Endometrial microvascular endothelial cells (primary cell): ENCODE measurements around the gene DNAJC21. TPM values are rescaled to one million over a fixed set of nuclear protein-coding genes. Genes with fewer than 3 reads are reported as not detected.
"Not testable (repeated sequence)": the region's sequence is repeated elsewhere in the genome, so short reads cannot be mapped to it uniquely, and the experiment has no call there.

Experiments used
- in situ Hi-C: cut with HindIII; loops from 2 replicates; pipeline ENCODE4 v1.10.0; 2017; ENCODE audit warnings: low sequenced_read_pairs, low pct_unique_long_range_greater_than_20kb; ENCODE audit errors: inconsistent ontology term
- total RNA-seq: library from RNA; depleted of rRNA; stranded (reverse); fragments of >200 nt; gene quantifications from one replicate; pipeline ENCODE4 v1.2.3, GENCODE V29; 2015; ENCODE audit errors: inconsistent ontology term

DNAJC21 gene
- total RNA-seq, 1 donor from 2014 or later: 20.1 TPM

DNA sequence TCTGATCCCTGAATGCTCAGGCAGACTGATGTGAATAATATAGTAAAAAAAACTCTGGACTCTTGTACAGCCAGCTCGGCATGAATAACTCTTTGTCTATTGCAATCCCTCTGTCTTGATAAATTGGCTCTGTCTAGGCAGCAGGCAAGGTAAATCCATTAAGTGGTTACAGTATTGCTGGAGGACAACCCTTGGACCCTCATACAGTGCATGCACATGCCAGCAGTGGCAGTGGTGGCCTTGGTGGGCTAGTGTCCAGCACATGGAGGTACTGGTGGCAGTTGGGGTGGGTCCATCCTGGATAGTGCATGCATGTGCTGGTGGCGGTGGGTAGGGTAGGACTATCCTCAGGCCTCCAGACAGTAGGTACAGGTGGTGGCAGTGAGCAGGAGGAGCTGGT lies 38.9 kb downstream of the DNAJC21 start:
- in situ Hi-C loops: no loop called here

DNA sequence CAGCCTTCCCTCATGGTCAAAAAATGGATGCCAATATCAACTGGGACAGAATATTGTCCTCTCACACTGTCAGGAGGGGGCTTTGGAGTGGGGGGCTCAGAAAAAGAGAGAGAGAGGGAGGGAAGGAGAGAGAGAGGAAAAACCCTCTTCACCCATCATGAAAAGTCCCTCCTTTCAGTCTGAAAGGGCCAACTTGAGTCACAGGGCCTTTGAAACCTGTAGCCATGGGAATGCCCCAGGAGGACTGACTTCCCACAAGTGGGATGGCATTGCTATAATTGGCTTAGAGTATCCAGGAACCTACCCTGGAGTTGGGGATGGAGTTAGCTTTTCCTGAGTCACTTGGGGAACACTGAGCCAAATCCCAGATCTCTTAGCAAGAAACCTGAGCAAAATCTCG lies 41.2 kb downstream of the DNAJC21 start:
- in situ Hi-C loops: no loop called here

DNA sequence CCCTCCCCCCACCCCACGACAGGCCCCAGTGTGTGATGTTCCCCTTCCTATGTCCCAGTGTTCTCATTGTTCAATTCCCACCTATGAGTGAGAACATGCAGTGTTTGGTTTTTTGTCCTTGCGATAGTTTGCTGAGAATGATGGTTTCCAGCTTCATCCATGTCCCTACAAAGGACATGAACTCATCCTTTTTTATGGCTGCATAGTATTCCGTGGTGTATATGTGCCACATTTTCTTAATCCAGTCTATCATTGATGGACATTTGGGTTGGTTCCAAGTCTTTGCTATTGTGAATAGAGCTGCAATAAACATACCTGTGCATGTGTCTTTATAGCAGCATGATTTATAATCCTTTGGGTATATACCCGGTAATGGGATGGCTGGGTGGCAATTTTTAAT lies 42.3 kb downstream of the DNAJC21 start:
- in situ Hi-C loops: not testable (repeated sequence)

DNA sequence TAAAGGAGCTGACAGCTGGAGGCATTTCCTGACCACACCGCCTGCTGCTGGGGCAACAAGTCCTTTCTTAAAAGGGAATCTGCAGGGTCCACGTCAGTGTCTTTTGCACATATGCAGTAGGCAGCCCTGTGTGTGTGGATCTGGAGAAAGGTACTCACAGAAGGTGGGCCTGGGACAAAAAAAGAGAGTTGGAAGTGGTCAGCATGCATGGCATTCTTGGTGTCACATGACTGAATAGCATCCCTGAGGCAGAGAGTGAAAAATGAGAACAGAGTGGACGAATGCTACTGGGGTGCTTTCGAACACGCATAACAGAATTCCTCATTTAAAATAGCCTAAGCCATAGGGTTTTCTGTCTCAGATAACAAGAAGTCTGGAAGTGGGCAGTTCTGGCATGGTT lies 47.0 kb downstream of the DNAJC21 start:
- in situ Hi-C loops: no loop called here

DNA sequence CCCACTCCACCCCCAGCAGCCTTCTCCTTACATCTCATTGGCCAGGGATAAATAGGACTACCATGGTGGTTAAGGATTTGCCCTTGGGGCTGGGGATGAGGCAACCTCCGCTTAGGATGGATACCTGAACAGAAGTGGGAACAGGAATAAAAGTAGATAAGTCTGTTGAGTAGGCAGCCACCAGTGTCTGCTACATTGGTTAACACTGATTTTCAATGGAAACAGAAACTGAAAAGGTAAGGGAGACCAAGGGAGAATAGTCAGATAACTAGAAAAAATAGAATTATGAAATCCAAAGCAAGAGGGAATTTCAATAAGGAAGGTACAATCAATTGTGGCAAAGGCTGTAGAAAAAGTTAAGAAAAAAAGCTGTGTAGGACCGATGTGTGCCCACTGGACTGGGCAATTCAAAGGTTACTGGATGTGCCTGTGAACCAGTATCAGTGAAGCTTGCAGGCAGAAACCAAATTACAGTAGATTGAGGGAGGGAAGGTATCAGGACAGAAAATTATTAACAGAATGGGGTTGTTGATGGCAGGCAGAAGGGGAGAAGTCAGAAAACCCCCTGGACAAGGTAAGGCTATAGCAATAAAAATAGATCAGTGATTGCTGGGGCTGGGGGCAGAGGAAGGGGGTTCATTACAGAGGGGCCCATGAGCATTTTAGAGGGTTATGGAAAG lies 48.7 kb downstream of the DNAJC21 start:
- in situ Hi-C loops: no loop called here

DNA sequence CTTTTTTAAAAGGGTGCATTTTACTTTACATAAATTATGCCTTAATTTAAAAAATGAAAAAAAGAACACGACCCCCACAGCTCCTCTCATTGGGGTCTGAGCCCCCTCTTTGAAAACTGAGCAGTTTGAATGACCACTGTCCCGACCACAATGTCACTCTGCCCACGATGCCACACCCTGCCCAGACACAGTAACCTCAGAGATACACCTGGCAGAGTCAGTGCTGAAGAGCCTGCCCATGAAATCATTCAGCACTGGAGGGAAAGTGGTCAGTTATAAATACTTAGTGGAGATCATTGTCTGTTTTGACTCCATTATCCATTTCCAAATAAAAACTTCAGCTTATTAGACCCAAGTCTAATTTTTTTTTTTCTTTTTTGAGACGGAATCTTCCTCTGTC lies 49.3 kb downstream of the DNAJC21 start:
- in situ Hi-C loops: no loop called here

DNA sequence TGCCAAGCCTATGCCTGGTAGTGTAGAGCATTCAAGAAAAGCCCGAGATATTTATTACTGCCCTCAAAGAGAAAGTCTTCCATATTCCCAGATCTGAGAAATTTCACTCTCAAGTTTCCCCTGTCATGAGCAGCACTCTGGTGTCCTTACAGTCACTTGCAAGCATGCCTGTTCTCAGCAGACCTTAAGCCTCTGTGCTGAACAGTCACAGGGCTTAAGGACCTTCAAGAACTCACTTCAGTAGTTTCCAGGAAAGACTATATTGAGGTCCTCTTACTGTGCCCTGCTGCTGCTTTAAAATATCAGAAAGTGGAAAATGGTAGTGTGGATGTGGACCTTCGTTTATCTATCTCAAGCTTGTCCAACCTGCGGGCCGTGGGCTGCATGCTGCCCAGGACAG lies 53.5 kb downstream of the DNAJC21 start:
- in situ Hi-C loops: no loop called here

DNA sequence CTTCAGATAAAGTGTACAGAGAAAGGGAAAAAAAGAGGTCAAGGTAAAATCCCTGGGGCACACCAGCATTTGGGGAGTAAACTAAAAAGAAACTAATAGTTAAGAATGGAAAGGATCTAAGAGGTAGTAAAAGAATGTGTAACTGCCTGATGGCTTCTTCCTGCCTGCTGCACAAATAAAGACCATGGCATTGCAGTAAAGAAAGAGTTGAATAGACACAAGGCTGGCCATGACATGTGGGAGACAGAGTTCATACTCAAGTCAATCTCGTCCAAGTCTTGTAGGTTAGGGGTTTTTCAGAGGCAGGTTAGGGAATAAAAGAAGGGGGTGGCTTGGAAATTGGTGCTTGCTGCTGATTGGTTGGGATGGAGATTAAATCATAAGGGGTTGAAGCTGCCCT lies 57.6 kb downstream of the DNAJC21 start:
- in situ Hi-C loops: no loop called here

DNA sequence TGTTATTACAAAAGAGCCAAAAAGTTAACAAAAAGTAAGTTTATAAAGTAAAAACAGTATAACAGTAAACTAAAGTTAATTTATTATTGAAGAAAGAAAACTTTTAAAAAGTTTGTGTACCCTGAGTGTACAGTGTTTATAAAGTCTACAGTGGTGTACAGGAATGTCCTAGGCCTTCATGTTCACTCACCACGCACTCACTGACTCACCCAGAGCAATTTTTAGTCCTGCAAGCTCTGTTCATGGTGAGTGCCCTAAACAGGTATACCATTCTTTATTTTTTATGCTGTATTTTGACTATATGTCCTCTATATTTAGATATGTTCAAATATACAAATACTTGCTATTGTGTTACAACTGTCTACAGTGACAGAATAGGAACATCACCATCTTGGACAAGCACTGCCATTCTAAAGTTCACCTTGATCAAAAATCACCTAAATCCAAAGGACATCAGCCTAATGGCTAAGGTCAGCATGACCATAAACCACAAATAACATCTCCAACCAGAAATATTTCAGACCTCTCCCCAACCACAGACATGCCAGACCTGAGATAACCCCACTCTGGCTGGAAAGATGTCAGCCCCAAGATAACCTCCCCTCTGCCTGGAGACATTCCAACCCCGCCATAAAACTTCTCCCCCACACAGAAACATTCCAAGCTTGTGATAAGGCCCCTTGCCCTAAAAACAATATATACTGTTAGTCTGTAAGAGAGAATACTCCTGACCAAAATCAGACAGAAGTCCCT lies 62.3 kb downstream of the DNAJC21 start:
- in situ Hi-C loops: no loop called here

DNA sequence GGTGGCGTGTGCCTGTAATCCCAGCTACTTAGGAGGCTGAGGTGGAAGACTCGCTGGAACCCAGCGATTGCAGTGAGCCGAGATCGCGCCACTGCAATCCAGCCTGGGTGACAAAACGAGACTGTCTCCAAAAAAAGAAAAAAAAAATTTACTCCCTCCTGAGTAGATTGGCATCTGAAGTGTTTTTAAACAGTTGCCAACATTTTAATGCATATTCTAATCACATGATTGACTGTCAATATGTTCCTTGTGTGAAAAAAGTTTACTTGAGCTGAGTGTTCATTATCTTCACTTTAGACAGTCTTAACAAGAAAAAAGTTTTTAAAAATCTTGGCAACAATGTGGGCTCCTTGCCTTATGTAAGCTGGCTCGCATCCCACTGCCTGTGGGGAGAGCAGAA lies 64.6 kb downstream of the DNAJC21 start:
- in situ Hi-C loops: no loop called here

DNA sequence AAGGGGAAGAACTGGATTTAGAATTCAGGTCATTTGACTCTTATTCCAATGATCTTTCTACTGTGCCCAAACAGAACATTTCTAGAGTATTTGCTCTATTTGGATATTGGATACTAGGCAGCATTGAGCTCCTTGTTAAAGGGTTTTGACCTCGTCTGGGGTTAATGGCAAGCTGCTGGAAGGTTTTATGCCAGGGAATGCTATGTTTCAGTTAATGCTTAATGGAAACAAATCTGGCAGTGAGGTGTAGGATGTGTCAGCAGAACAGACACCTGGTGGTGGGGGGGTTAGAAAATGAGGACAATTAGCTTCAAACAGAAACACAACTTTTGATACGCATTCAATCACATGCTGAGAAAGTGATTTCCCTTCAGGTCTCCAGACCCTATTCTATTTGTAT lies 66.9 kb downstream of the DNAJC21 start:
- in situ Hi-C loops: no loop called here

DNA sequence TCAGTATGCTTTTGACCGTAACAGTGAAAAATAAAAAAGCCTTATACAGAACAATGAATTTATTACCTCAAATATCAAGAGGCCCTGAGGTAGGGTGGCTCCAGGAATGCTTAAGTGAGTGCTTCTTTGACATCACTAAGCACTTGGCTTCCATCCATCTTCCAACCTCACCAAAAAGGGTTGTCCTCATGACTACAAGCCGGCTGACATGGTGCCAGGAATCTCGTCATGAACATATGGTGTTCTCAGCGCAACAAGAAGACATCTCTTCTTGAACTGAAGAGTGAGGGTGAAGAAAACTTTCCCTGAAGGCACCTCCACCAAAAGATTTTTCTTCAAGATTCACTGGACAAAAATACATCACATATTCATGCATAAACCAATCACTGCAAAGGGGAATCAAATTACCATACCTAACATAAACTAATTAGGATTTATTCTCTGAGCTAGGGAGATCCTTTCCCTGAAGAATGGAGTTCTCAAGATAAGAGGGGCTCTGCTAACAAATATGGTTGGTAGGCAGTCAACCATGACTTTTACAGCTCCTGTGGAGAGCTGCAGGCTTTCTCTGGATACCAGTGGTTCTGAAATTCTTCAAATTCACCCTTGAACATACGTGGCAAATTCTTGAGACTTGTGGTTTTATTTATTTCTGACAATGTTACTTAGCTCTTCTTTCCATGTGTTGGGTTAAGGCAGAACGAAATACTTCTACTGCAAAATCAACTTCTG lies 68.9 kb downstream of the DNAJC21 start:
- in situ Hi-C loops: no loop called here

DNA sequence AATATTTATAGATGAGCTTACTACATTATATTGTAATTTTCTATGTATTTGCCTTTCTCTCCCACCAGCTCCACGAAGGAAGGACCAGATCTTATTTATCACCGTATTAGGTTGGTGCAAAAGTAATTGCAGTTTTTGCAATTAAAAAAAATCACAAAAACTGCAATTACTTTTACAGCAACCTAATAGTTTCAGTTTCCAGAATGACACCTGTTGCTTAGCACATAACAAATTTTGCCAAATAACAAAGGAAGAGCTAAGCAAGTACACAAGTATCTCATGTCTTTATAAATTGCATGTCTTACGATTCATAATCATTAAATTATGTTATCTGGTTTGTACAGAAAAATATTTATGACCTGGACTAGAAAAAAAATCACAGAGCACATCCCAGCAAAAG lies 72.5 kb downstream of the DNAJC21 start:
- in situ Hi-C loops: no loop called here

DNA sequence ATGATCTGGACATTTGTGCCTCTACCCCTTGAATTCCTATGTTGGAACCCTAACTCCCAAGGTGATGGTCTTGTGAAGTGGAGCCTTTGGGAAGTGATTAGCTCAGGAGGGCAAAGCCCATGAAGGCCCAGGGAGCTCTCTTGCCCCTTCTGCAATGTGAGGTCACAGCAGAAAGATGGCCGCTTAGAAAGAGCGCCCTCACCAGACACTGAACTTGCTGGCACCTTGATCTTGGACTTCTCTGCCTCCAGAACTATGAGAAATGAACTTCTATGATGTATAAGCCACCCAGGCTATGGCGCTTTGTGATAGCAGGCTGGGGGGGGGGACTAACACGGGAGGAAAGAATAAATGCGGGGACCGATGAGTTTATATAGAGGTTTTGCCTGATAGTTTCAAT lies 73.1 kb downstream of the DNAJC21 start:
- in situ Hi-C loops: no loop called here

DNA sequence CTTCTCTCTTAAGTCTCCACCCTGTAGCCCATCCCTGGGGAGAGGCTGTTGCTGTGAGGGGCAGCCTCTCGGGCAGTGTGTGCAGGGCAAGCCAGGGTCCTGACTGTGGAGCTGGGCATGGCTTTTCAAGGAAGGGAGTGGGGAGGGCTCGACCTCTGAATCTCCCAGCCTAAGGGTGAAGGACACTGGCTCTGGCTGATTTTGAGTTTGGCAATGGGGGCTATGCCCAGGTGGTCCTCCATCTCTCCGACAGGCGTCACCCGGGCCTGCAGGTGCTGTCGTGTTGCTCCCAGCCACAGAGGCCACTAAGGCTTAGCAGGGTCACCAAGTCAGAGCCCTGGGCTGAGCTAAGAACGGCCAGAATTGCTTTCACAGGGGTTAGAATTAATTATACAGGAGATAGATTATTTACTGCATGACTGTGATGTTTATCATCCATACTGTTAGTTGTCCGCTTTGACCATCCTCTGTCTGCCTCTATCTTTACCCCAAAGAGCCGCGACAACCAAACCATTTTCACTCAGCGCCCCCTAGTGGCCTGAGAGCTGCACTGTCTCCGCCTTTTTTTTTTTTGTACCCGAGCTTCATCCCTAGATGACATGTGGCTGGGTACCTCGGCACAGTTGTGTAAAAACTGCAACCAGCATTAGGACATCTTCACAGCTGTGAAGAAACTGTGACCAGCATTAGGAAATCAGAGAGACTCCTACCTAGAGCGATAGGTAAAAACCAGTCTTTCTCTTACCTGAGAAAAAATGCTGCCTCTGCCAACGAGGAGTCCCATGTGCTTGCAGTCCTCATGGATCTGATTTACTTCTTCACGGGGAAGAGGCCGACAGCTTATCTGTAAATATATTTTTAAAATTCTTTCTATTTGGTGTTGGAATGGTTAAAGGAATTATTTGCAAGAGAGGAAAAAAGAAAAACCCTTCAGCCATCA lies 73.9 kb downstream of the DNAJC21 start:
- in situ Hi-C loops: no loop called here

DNA sequence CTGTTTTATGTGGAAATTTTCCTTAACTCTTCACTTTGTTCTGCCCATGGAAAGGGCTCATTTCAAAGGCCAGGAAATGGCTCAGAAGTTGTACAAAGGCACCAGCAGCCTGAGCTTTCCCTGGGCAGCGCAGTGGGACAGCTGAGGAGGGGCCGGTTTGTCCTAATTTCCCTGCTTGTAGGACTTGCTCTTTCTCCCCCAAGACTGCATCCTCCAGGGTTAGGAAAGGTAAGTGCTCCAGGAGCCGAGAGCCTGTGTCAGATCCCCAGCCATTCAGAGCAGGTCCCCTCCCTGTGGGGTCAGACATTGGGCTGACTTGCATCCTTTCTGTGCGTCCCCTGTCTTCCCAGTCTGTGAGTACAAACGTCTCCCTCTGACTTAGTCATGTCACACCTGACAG lies 74.8 kb downstream of the DNAJC21 start:
- in situ Hi-C loops: no loop called here

DNA sequence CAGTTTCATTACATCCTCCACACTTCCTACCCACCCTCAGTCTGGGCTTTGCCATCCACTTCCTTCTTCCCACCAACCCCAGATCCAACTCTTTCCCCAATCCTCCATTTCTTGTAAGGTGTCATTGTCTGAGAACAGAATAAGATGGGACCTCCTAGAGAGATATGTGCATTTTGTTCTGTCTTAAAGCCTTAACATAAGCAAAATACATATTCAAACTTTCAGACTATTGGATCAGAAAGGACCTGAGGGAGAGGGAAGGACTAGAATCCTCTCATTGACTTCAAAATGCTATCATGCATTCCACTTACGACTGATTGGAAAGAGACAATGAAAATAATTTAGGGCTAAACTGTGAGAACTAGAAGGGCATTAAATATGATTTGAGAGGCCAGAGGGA lies 75.4 kb downstream of the DNAJC21 start:
- in situ Hi-C loops: no loop called here
